HCT116 (cell line): Measurements from ENCODE around the gene PCDHA11. TPM values are rescaled to one million over a fixed set of nuclear protein-coding genes. Genes with fewer than 3 reads are reported as not detected.

ENCODE experiments used
- ATAC-seq: fragments of 200-7000 bp; cut with Tn5 transposase; 2 replicates; pipeline ENCODE4 v1.9.1; 2020; ENCODE audit warnings: mild to moderate bottlenecking, moderate library complexity
- BruUV-seq: library from RNA; stranded (reverse); fragments of 400-500 nt; replicated peaks from 2 replicates; lab custom pipeline; 2021; lab: Mats Ljungman, UMichigan
- CTCF ChIA-PET: fragments of 300-600 bp; sonication (Branson Sonifier 250); formaldehyde crosslinking; loops from one replicate; lab custom pipeline; 2021; ENCODE audit warnings: antibody characterized with exemption; lab: Charles Lee
- POLR2A ChIA-PET: fragments of 300-600, 350-600 bp; sonication (Branson Sonifier 250); formaldehyde crosslinking; loops from one replicate; lab custom pipeline; 2021; ENCODE audit warnings: antibody characterized with exemption; lab: Charles Lee
- RAD21 ChIA-PET, 2 experiments: fragments of 300-600 bp; sonication (Branson Sonifier 250); formaldehyde crosslinking; loops; one replicate each; lab custom pipeline; 2023; ENCODE audit warnings: low total read pairs in 2 of 2; ENCODE audit not compliant: uncharacterized antibody in 2 of 2, unreplicated experiment in 2 of 2, low non-redundant PET in 1 of 2; lab: Charles Lee
- DNase-seq: peaks from one replicate; pipeline ENCODE4 v3.0.0-alpha.2; 2010; ENCODE audit warnings: low read depth, low spot score
- H2AFZ ChIP-seq: fragments of 200-600 bp; shearing (Covaris generic), sonication (generic); 2 replicates; pipeline ENCODE4 v1.6.1; 2017; ENCODE audit warnings: low read depth, mixed run types, mixed read lengths, antibody characterized with exemption, low read length; ENCODE audit not compliant: poor library complexity, severe bottlenecking
- H3K27ac ChIP-seq: 2 replicates; pipeline ENCODE4 v1.5.1; 2012; ENCODE audit warnings: low read depth, low read length
- H3K27me3 ChIP-seq: fragments of 200-600 bp; sonication (generic); 2 replicates; pipeline ENCODE4 v1.6.1; 2016; ENCODE audit warnings: mixed run types, low read length, mixed read lengths; ENCODE audit not compliant: insufficient read depth
- H3K36me3 ChIP-seq, 2 experiments: fragments of 200-500 bp in 1 of 2; fragments of 200-600 bp in 1 of 2; sonication (Bioruptor generic) in 1 of 2; sonication (generic) in 1 of 2; 2 replicates each; pipeline versions ENCODE4 v1.5.1 to v1.6.1; 2014 to 2016; ENCODE audit warnings: low read length in 2 of 2, inconsistent platforms in 1 of 2, mixed read lengths in 1 of 2, mixed run types in 1 of 2; ENCODE audit not compliant: insufficient read depth in 2 of 2, control insufficient read depth in 1 of 2
- H3K4me1 ChIP-seq, 2 experiments: fragments of 200-600 bp in 1 of 2; sonication (generic) in 1 of 2; 2 replicates each; pipeline versions ENCODE4 v1.5.1 to v1.6.1; 2012 to 2017; ENCODE audit warnings: low read length in 2 of 2, inconsistent platforms in 1 of 2, mild to moderate bottlenecking in 1 of 2, mixed read lengths in 1 of 2, mixed run types in 1 of 2, moderate library complexity in 1 of 2; ENCODE audit not compliant: insufficient read depth in 2 of 2, control insufficient read depth in 1 of 2
- H3K4me2 ChIP-seq: fragments of 200-600 bp; sonication (generic); 2 replicates; pipeline ENCODE4 v1.6.1; 2017; ENCODE audit warnings: mixed run types, low read length, mixed read lengths
- H3K4me3 ChIP-seq, 2 experiments: fragments of 200-600 bp in 1 of 2; sonication (generic) in 1 of 2; replicated peaks in 1 of 2; 2 replicates each; pipeline ENCODE4 v1.5.1; 2011 to 2016; ENCODE audit warnings: low read length in 2 of 2, control low read depth in 1 of 2, low read depth in 1 of 2, mild to moderate bottlenecking in 1 of 2, mixed read lengths in 1 of 2, mixed run types in 1 of 2
- H3K79me2 ChIP-seq: fragments of 200-600 bp; sonication (generic); 2 replicates; pipeline ENCODE4 v1.6.1; 2017; ENCODE audit warnings: mild to moderate bottlenecking, mixed run types, low read length, moderate library complexity, mixed read lengths; ENCODE audit not compliant: insufficient read depth
- H3K9ac ChIP-seq: fragments of 200-600 bp; sonication (generic); 2 replicates; pipeline ENCODE4 v1.6.1; 2016; ENCODE audit warnings: low read length, mixed read lengths
- H3K9me2 ChIP-seq: fragments of 200-600 bp; sonication (generic), shearing (Covaris generic); 2 replicates; pipeline ENCODE4 v1.6.1; 2017; ENCODE audit warnings: mixed run types, mild to moderate bottlenecking, moderate library complexity; ENCODE audit not compliant: insufficient read depth
- H3K9me3 ChIP-seq, 2 experiments: fragments of 200-500 bp in 1 of 2; fragments of 200-600 bp in 1 of 2; sonication (Bioruptor generic) in 1 of 2; sonication (generic) in 1 of 2; 2 replicates each; pipeline ENCODE4 v1.6.1; 2014 to 2017; ENCODE audit warnings: low read length in 2 of 2, mixed read lengths in 2 of 2, inconsistent platforms in 1 of 2, low read depth in 1 of 2, mild to moderate bottlenecking in 1 of 2, mixed run types in 1 of 2, moderate library complexity in 1 of 2; ENCODE audit not compliant: control insufficient read depth in 1 of 2, insufficient read depth in 1 of 2
- H4K20me1 ChIP-seq: fragments of 200-600 bp; sonication (generic), shearing (Covaris generic); 2 replicates; pipeline ENCODE4 v1.6.1; 2017; ENCODE audit warnings: mixed run types, mild to moderate bottlenecking, moderate library complexity; ENCODE audit not compliant: insufficient read depth
- ATF3 ChIP-seq: IDR thresholded peaks from 2 replicates; pipeline ENCODE4 v1.6.1; 2012
- CBX3 ChIP-seq: IDR thresholded peaks from 2 replicates; pipeline ENCODE4 v1.6.1; 2012; ENCODE audit warnings: low read depth
- CEBPB ChIP-seq: IDR thresholded peaks from 2 replicates; pipeline ENCODE4 v1.6.1; 2012; ENCODE audit warnings: low read depth
- CTCF ChIP-seq, 3 experiments: fragments of 200-600 bp in 1 of 3; sonication (generic) in 1 of 3; IDR thresholded peaks in 2 of 3; conservative IDR thresholded peaks in 1 of 3; 2 replicates each; pipeline ENCODE4 v1.5.1; 2012 to 2017; ENCODE audit warnings: low read depth in 2 of 3, low read length in 2 of 3, antibody characterized with exemption in 1 of 3, borderline replicate concordance in 1 of 3, control low read depth in 1 of 3, mild to moderate bottlenecking in 1 of 3, mixed read lengths in 1 of 3, mixed run types in 1 of 3, moderate library complexity in 1 of 3; ENCODE audit not compliant: insufficient read depth in 1 of 3
- EGR1 ChIP-seq: IDR thresholded peaks from 2 replicates; pipeline ENCODE4 v1.6.1; 2012; ENCODE audit warnings: low read depth
- ELF1 ChIP-seq: IDR thresholded peaks from 2 replicates; pipeline ENCODE4 v1.6.1; 2012; ENCODE audit warnings: low read depth, borderline replicate concordance
- POLR2A ChIP-seq: IDR thresholded peaks from 2 replicates; pipeline ENCODE4 v1.7.0; 2011; ENCODE audit warnings: borderline replicate concordance; ENCODE audit not compliant: insufficient read depth, insufficient read length; ENCODE audit errors: extremely low read depth
- POLR2AphosphoS5 ChIP-seq: IDR thresholded peaks from 2 replicates; pipeline ENCODE4 v1.6.1; 2011; ENCODE audit warnings: mild to moderate bottlenecking, low read depth, low read length, moderate library complexity
- REST ChIP-seq: IDR thresholded peaks from 2 replicates; pipeline ENCODE4 v1.6.1; 2012; ENCODE audit warnings: low read depth
- SIN3A ChIP-seq: IDR thresholded peaks from 2 replicates; pipeline ENCODE4 v1.6.1; 2012; ENCODE audit warnings: low read depth
- SP1 ChIP-seq: IDR thresholded peaks from 2 replicates; pipeline ENCODE4 v1.6.1; 2012; ENCODE audit warnings: low read depth
- SRF ChIP-seq: IDR thresholded peaks from 2 replicates; pipeline ENCODE4 v1.6.1; 2012; ENCODE audit warnings: low read depth
- TCF7L2 ChIP-seq: IDR thresholded peaks from 2 replicates; pipeline ENCODE4 v1.7.0; 2011; ENCODE audit warnings: borderline replicate concordance, inconsistent platforms; ENCODE audit not compliant: insufficient read depth, insufficient read length; ENCODE audit errors: extremely low read depth
- YY1 ChIP-seq: IDR thresholded peaks from 2 replicates; pipeline ENCODE4 v1.6.1; 2011; ENCODE audit warnings: low read length, low read depth, moderate library complexity, mild to moderate bottlenecking; ENCODE audit not compliant: insufficient replicate concordance; ENCODE audit errors: extremely low read depth
- ZFX ChIP-seq: fragments of 450-650 bp; IDR thresholded peaks from 2 replicates; pipeline ENCODE4 v1.6.1; 2017
- intact Hi-C: fragments of 100-400 bp; cut with micrococcal nuclease; formaldehyde crosslinking; loops from 2 replicates; pipeline ENCODE4 v1.10.0; 2022
- total RNA-seq: library from RNA; stranded (reverse); gene quantifications from one replicate; pipeline ENCODE4 v1.2.1, GENCODE V29; 2021; ENCODE audit not compliant: unreplicated experiment

Gene PCDHA11
- total RNA-seq, 1 experiment from 2014 or later: 0.27 TPM

GRCh38 chr5:140835622-140836510 is 32.9 kb upstream of the PCDHA11 start:
- Histone ChIP-seq H3K4me1 (no peaks in the 10 kb centered on the region), H3K27me3 (no peaks in the 10 kb centered on the region), H3K4me3 (no peak overlapping the region), H3K9me2 (no peaks in the 10 kb centered on the region), H2AFZ (no peak overlapping the region), H3K79me2 (no peaks in the 10 kb centered on the region), H3K4me2 (no peak overlapping the region), H4K20me1 (no peaks in the 10 kb centered on the region), H3K36me3 (no peaks in the 10 kb centered on the region), H3K27ac (no peak overlapping the region), H3K9ac (no peak overlapping the region), H3K9me3 (no peaks in the 10 kb centered on the region; a peak in 1 of 4 replicates)
- CTCF ChIA-PET: no interaction called here
- RAD21 ChIA-PET: no interaction called here
- POLR2A ChIA-PET: no interaction called here
- no peak for TF ChIP-seq SRF
- no peak for TF ChIP-seq REST
- no peak for TF ChIP-seq EGR1
- no peak for TF ChIP-seq CEBPB
- TF ChIP-seq ZFX: no peak
- no peak for TF ChIP-seq POLR2A
- no peak for TF ChIP-seq SP1
- no peak for TF ChIP-seq YY1
- no peak for TF ChIP-seq SIN3A
- TF ChIP-seq ELF1: no peak
- TF ChIP-seq POLR2AphosphoS5: no peak
- no peak for TF ChIP-seq CBX3
- TF ChIP-seq CTCF (IDR thresholded peaks at IDR 0.05 in 2 of 3, conservative IDR thresholded peaks at IDR 0.05 in 1 of 3; ENCODE audit: borderline replicate concordance in 1 of 3, insufficient read depth in 1 of 3, low read depth in 2 of 3, low read length in 2 of 3): no peak
- no peak for TF ChIP-seq TCF7L2
- no peak for TF ChIP-seq ATF3
- intact Hi-C loops: no loop called here
- DNase-seq (no peak), ATAC-seq (no peak)
- BruUV-seq: no TSS peak
